ENCODE measurements around the gene TUBA4A.

DNA sequence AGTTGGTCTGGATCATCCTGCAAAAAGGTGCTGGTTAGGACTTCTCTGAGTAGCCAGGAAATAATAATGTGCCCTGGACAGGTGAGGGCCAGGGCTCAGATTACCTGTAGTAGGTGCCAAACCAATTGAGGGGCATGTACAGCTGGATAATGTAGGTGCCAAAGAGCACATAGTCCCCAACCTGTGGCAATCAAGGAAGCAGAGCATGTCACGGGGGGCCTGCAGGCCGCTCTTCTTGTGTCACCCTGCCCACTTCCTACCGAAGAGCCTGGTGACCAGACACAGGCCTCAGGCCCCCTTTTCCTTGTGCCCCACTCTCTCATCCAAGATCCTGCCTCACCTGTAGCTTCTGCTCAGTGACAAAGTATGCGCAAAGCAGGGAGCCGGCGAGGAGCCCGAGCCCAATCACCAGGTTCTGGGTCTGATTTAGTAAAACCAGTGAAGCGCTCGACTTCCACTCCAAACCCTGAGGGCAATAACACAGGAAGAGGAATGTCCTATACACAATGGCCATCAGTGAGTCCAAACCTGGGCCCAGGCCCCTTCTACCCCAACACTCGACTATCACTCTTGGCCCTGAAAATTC is 40.1 kb downstream of the TUBA4A start:
- TF ChIP-seq CTCF (IDR thresholded peaks at IDR 0.05; ENCODE audit: insufficient read depth, low read depth, low read length) = no peak
- no peak for TF ChIP-seq EZH2 (IDR thresholded peaks at IDR 0.05; ENCODE audit: insufficient read depth, low read length)

All from astrocyte (in vitro differentiated cells and primary cell).